HCT116 (cell line): ENCODE data around the gene CCDC158. TPM values are rescaled to one million over a fixed set of nuclear protein-coding genes. Genes with fewer than 3 reads are reported as not detected.

Experiments
- ATAC-seq: fragments of 200-7000 bp; cut with Tn5 transposase; 2 replicates; pipeline ENCODE4 v1.9.1; 2020; ENCODE audit warnings: mild to moderate bottlenecking, moderate library complexity
- BruUV-seq: library from RNA; stranded (reverse); fragments of 400-500 nt; replicated peaks from 2 replicates; lab custom pipeline; 2021; lab: Mats Ljungman, UMichigan
- CTCF ChIA-PET: fragments of 300-600 bp; sonication (Branson Sonifier 250); formaldehyde crosslinking; loops from one replicate; lab custom pipeline; 2021; ENCODE audit warnings: antibody characterized with exemption; lab: Charles Lee
- POLR2A ChIA-PET: fragments of 300-600, 350-600 bp; sonication (Branson Sonifier 250); formaldehyde crosslinking; loops from one replicate; lab custom pipeline; 2021; ENCODE audit warnings: antibody characterized with exemption; lab: Charles Lee
- RAD21 ChIA-PET, 2 experiments: fragments of 300-600 bp; sonication (Branson Sonifier 250); formaldehyde crosslinking; loops; one replicate each; lab custom pipeline; 2023; ENCODE audit warnings: low total read pairs in 2 of 2; ENCODE audit not compliant: uncharacterized antibody in 2 of 2, unreplicated experiment in 2 of 2, low non-redundant PET in 1 of 2; lab: Charles Lee
- DNase-seq: peaks from one replicate; pipeline ENCODE4 v3.0.0-alpha.2; 2010; ENCODE audit warnings: low read depth, low spot score
- H2AFZ ChIP-seq: fragments of 200-600 bp; shearing (Covaris generic), sonication (generic); 2 replicates; pipeline ENCODE4 v1.6.1; 2017; ENCODE audit warnings: low read depth, mixed run types, mixed read lengths, antibody characterized with exemption, low read length; ENCODE audit not compliant: poor library complexity, severe bottlenecking
- H3K27ac ChIP-seq: 2 replicates; pipeline ENCODE4 v1.5.1; 2012; ENCODE audit warnings: low read depth, low read length
- H3K27me3 ChIP-seq: fragments of 200-600 bp; sonication (generic); 2 replicates; pipeline ENCODE4 v1.6.1; 2016; ENCODE audit warnings: mixed run types, low read length, mixed read lengths; ENCODE audit not compliant: insufficient read depth
- H3K36me3 ChIP-seq, 2 experiments: fragments of 200-500 bp in 1 of 2; fragments of 200-600 bp in 1 of 2; sonication (Bioruptor generic) in 1 of 2; sonication (generic) in 1 of 2; 2 replicates each; pipeline versions ENCODE4 v1.5.1 to v1.6.1; 2014 to 2016; ENCODE audit warnings: low read length in 2 of 2, inconsistent platforms in 1 of 2, mixed read lengths in 1 of 2, mixed run types in 1 of 2; ENCODE audit not compliant: insufficient read depth in 2 of 2, control insufficient read depth in 1 of 2
- H3K4me1 ChIP-seq, 2 experiments: fragments of 200-600 bp in 1 of 2; sonication (generic) in 1 of 2; 2 replicates each; pipeline versions ENCODE4 v1.5.1 to v1.6.1; 2012 to 2017; ENCODE audit warnings: low read length in 2 of 2, inconsistent platforms in 1 of 2, mild to moderate bottlenecking in 1 of 2, mixed read lengths in 1 of 2, mixed run types in 1 of 2, moderate library complexity in 1 of 2; ENCODE audit not compliant: insufficient read depth in 2 of 2, control insufficient read depth in 1 of 2
- H3K4me2 ChIP-seq: fragments of 200-600 bp; sonication (generic); 2 replicates; pipeline ENCODE4 v1.6.1; 2017; ENCODE audit warnings: mixed run types, low read length, mixed read lengths
- H3K4me3 ChIP-seq, 2 experiments: fragments of 200-600 bp in 1 of 2; sonication (generic) in 1 of 2; replicated peaks in 1 of 2; 2 replicates each; pipeline ENCODE4 v1.5.1; 2011 to 2016; ENCODE audit warnings: low read length in 2 of 2, control low read depth in 1 of 2, low read depth in 1 of 2, mild to moderate bottlenecking in 1 of 2, mixed read lengths in 1 of 2, mixed run types in 1 of 2
- H3K79me2 ChIP-seq: fragments of 200-600 bp; sonication (generic); 2 replicates; pipeline ENCODE4 v1.6.1; 2017; ENCODE audit warnings: mild to moderate bottlenecking, mixed run types, low read length, moderate library complexity, mixed read lengths; ENCODE audit not compliant: insufficient read depth
- H3K9ac ChIP-seq: fragments of 200-600 bp; sonication (generic); 2 replicates; pipeline ENCODE4 v1.6.1; 2016; ENCODE audit warnings: low read length, mixed read lengths
- H3K9me2 ChIP-seq: fragments of 200-600 bp; sonication (generic), shearing (Covaris generic); 2 replicates; pipeline ENCODE4 v1.6.1; 2017; ENCODE audit warnings: mixed run types, mild to moderate bottlenecking, moderate library complexity; ENCODE audit not compliant: insufficient read depth
- H3K9me3 ChIP-seq, 2 experiments: fragments of 200-500 bp in 1 of 2; fragments of 200-600 bp in 1 of 2; sonication (Bioruptor generic) in 1 of 2; sonication (generic) in 1 of 2; 2 replicates each; pipeline ENCODE4 v1.6.1; 2014 to 2017; ENCODE audit warnings: low read length in 2 of 2, mixed read lengths in 2 of 2, inconsistent platforms in 1 of 2, low read depth in 1 of 2, mild to moderate bottlenecking in 1 of 2, mixed run types in 1 of 2, moderate library complexity in 1 of 2; ENCODE audit not compliant: control insufficient read depth in 1 of 2, insufficient read depth in 1 of 2
- H4K20me1 ChIP-seq: fragments of 200-600 bp; sonication (generic), shearing (Covaris generic); 2 replicates; pipeline ENCODE4 v1.6.1; 2017; ENCODE audit warnings: mixed run types, mild to moderate bottlenecking, moderate library complexity; ENCODE audit not compliant: insufficient read depth
- CBX3 ChIP-seq: IDR thresholded peaks from 2 replicates; pipeline ENCODE4 v1.6.1; 2012; ENCODE audit warnings: low read depth
- CEBPB ChIP-seq: IDR thresholded peaks from 2 replicates; pipeline ENCODE4 v1.6.1; 2012; ENCODE audit warnings: low read depth
- EGR1 ChIP-seq: IDR thresholded peaks from 2 replicates; pipeline ENCODE4 v1.6.1; 2012; ENCODE audit warnings: low read depth
- EZH2 ChIP-seq: fragments of 200-600 bp; sonication (generic); IDR thresholded peaks from 2 replicates; pipeline ENCODE4 v1.6.1; 2017; ENCODE audit warnings: antibody characterized with exemption, mixed run types
- EZH2phosphoT487 ChIP-seq: fragments of 200-600 bp; IDR thresholded peaks from 2 replicates; pipeline ENCODE4 v1.6.1; 2018; ENCODE audit warnings: antibody characterized with exemption, borderline replicate concordance
- FOSL1 ChIP-seq: IDR thresholded peaks from 2 replicates; pipeline ENCODE4 v1.6.1; 2012; ENCODE audit warnings: low read depth
- JUND ChIP-seq: IDR thresholded peaks from 2 replicates; pipeline ENCODE4 v1.6.1; 2012
- POLR2A ChIP-seq: IDR thresholded peaks from 2 replicates; pipeline ENCODE4 v1.7.0; 2011; ENCODE audit warnings: borderline replicate concordance; ENCODE audit not compliant: insufficient read depth, insufficient read length; ENCODE audit errors: extremely low read depth
- POLR2AphosphoS5 ChIP-seq: IDR thresholded peaks from 2 replicates; pipeline ENCODE4 v1.6.1; 2011; ENCODE audit warnings: mild to moderate bottlenecking, low read depth, low read length, moderate library complexity
- SP1 ChIP-seq: IDR thresholded peaks from 2 replicates; pipeline ENCODE4 v1.6.1; 2012; ENCODE audit warnings: low read depth
- SRF ChIP-seq: IDR thresholded peaks from 2 replicates; pipeline ENCODE4 v1.6.1; 2012; ENCODE audit warnings: low read depth
- TCF7L2 ChIP-seq: IDR thresholded peaks from 2 replicates; pipeline ENCODE4 v1.7.0; 2011; ENCODE audit warnings: borderline replicate concordance, inconsistent platforms; ENCODE audit not compliant: insufficient read depth, insufficient read length; ENCODE audit errors: extremely low read depth
- YY1 ChIP-seq: IDR thresholded peaks from 2 replicates; pipeline ENCODE4 v1.6.1; 2011; ENCODE audit warnings: low read length, low read depth, moderate library complexity, mild to moderate bottlenecking; ENCODE audit not compliant: insufficient replicate concordance; ENCODE audit errors: extremely low read depth
- ZFX ChIP-seq: fragments of 450-650 bp; IDR thresholded peaks from 2 replicates; pipeline ENCODE4 v1.6.1; 2017
- intact Hi-C: fragments of 100-400 bp; cut with micrococcal nuclease; formaldehyde crosslinking; loops from 2 replicates; pipeline ENCODE4 v1.10.0; 2022
- total RNA-seq: library from RNA; stranded (reverse); gene quantifications from one replicate; pipeline ENCODE4 v1.2.1, GENCODE V29; 2021; ENCODE audit not compliant: unreplicated experiment
- TF ChIP-seq, protein P1 (sequence below): IDR thresholded peaks from 2 replicates; pipeline ENCODE4 v1.6.1; 2012; ENCODE audit warnings: low read depth
- TF ChIP-seq, protein P2 (sequence below): IDR thresholded peaks from 2 replicates; pipeline ENCODE4 v1.6.1; 2012
- TF ChIP-seq, protein P3 (sequence below), 3 experiments: fragments of 200-600 bp in 1 of 3; sonication (generic) in 1 of 3; IDR thresholded peaks in 2 of 3; conservative IDR thresholded peaks in 1 of 3; 2 replicates each; pipeline ENCODE4 v1.5.1; 2012 to 2017; ENCODE audit warnings: low read depth in 2 of 3, low read length in 2 of 3, antibody characterized with exemption in 1 of 3, borderline replicate concordance in 1 of 3, control low read depth in 1 of 3, mild to moderate bottlenecking in 1 of 3, mixed read lengths in 1 of 3, mixed run types in 1 of 3, moderate library complexity in 1 of 3; ENCODE audit not compliant: insufficient read depth in 1 of 3

Gene CCDC158
- total RNA-seq, 1 experiment from 2014 or later = not detected

DNA sequence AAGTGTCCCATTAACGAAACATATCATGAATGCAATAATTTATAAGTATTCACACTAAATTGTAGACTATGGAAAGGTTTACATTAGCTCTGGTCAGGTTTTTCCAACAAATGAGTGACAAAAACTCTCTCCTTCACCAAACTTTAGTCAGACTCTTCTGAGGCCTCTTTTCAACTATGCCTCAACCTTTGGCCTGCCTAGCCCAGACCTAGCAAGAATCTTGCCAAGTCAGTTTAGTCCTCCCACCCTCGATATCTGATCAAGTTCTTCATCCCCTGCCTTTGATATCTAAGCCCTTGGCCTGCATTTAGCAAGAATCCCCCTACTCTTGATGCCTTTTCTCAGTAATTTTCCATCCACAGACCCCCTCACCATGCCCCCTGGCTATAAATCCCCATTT is 37.9 kb downstream of the CCDC158 start:
- Histone ChIP-seq H3K9ac (no peak overlapping the region), H3K36me3 (no peaks in the 10 kb centered on the region), H3K4me2 (no peak overlapping the region), H3K4me1 (no peaks in the 10 kb centered on the region), H3K9me3 (no peaks in the 10 kb centered on the region), H3K79me2 (no peaks in the 10 kb centered on the region), H3K27ac (no peak overlapping the region), H3K27me3 (no peaks in the 10 kb centered on the region), H3K9me2 (no peaks in the 10 kb centered on the region), H3K4me3 (no peak overlapping the region), H4K20me1 (no peaks in the 10 kb centered on the region), H2AFZ (no peak overlapping the region)
- no TSS peak for BruUV-seq
- CTCF ChIA-PET = no interaction called here
- intact Hi-C loops = no loop called here
- RAD21 ChIA-PET = no interaction called here
- POLR2A ChIA-PET = no interaction called here
- TF ChIP-seq POLR2A = no peak
- TF ChIP-seq SRF = no peak
- no peak for TF ChIP-seq EZH2phosphoT487
- TF ChIP-seq EGR1 = no peak
- TF ChIP-seq CBX3 = no peak
- TF ChIP-seq, protein P1, sequence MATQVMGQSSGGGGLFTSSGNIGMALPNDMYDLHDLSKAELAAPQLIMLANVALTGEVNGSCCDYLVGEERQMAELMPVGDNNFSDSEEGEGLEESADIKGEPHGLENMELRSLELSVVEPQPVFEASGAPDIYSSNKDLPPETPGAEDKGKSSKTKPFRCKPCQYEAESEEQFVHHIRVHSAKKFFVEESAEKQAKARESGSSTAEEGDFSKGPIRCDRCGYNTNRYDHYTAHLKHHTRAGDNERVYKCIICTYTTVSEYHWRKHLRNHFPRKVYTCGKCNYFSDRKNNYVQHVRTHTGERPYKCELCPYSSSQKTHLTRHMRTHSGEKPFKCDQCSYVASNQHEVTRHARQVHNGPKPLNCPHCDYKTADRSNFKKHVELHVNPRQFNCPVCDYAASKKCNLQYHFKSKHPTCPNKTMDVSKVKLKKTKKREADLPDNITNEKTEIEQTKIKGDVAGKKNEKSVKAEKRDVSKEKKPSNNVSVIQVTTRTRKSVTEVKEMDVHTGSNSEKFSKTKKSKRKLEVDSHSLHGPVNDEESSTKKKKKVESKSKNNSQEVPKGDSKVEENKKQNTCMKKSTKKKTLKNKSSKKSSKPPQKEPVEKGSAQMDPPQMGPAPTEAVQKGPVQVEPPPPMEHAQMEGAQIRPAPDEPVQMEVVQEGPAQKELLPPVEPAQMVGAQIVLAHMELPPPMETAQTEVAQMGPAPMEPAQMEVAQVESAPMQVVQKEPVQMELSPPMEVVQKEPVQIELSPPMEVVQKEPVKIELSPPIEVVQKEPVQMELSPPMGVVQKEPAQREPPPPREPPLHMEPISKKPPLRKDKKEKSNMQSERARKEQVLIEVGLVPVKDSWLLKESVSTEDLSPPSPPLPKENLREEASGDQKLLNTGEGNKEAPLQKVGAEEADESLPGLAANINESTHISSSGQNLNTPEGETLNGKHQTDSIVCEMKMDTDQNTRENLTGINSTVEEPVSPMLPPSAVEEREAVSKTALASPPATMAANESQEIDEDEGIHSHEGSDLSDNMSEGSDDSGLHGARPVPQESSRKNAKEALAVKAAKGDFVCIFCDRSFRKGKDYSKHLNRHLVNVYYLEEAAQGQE = no peak
- TF ChIP-seq ZFX = no peak
- TF ChIP-seq CEBPB = no peak
- TF ChIP-seq SP1 = no peak
- TF ChIP-seq FOSL1 = no peak
- TF ChIP-seq POLR2AphosphoS5 = no peak
- TF ChIP-seq EZH2 = no peak
- no peak for TF ChIP-seq JUND
- TF ChIP-seq, protein P2, sequence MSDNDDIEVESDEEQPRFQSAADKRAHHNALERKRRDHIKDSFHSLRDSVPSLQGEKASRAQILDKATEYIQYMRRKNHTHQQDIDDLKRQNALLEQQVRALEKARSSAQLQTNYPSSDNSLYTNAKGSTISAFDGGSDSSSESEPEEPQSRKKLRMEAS = no peak
- TF ChIP-seq TCF7L2 = no peak
- TF ChIP-seq YY1 = no peak
- TF ChIP-seq, protein P3, sequence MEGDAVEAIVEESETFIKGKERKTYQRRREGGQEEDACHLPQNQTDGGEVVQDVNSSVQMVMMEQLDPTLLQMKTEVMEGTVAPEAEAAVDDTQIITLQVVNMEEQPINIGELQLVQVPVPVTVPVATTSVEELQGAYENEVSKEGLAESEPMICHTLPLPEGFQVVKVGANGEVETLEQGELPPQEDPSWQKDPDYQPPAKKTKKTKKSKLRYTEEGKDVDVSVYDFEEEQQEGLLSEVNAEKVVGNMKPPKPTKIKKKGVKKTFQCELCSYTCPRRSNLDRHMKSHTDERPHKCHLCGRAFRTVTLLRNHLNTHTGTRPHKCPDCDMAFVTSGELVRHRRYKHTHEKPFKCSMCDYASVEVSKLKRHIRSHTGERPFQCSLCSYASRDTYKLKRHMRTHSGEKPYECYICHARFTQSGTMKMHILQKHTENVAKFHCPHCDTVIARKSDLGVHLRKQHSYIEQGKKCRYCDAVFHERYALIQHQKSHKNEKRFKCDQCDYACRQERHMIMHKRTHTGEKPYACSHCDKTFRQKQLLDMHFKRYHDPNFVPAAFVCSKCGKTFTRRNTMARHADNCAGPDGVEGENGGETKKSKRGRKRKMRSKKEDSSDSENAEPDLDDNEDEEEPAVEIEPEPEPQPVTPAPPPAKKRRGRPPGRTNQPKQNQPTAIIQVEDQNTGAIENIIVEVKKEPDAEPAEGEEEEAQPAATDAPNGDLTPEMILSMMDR (IDR thresholded peaks at IDR 0.05 in 2 of 3, conservative IDR thresholded peaks at IDR 0.05 in 1 of 3; ENCODE audit: borderline replicate concordance in 1 of 3, insufficient read depth in 1 of 3, low read depth in 2 of 3, low read length in 2 of 3) = no peak
- no peak for DNase-seq
- no peak for ATAC-seq
